Calu3 (cell line): ENCODE measurements around the gene ACTG2. TPM values are rescaled to one million over a fixed set of nuclear protein-coding genes. Genes with fewer than 3 reads are reported as not detected.

Source experiments
- BruUV-seq: library from RNA; stranded (reverse); fragments of 400-500 nt; replicated peaks from 2 replicates; lab custom pipeline; 2021; lab: Mats Ljungman, UMichigan
- CTCF ChIA-PET: fragments of 300-600 bp; sonication (Branson Sonifier 250); formaldehyde crosslinking; loops from one replicate; lab custom pipeline; 2022; ENCODE audit warnings: antibody characterized with exemption; lab: Charles Lee
- DNase-seq: peaks from one replicate; pipeline ENCODE4 v3.0.0; 2022
- H3K27ac Mint-ChIP-seq: one replicate; pipeline ENCODE4 v1.8.0; 2022; ENCODE audit warnings: mixed read lengths; ENCODE audit not compliant: unreplicated experiment
- H3K27me3 Mint-ChIP-seq: one replicate; pipeline ENCODE4 v1.8.0; 2022; ENCODE audit warnings: mixed read lengths; ENCODE audit not compliant: unreplicated experiment
- H3K36me3 Mint-ChIP-seq: one replicate; pipeline ENCODE4 v1.8.0; 2022; ENCODE audit warnings: mild to moderate bottlenecking, moderate library complexity, mixed read lengths; ENCODE audit not compliant: insufficient read depth, unreplicated experiment
- H3K4me1 Mint-ChIP-seq: one replicate; pipeline ENCODE4 v1.8.0; 2022; ENCODE audit warnings: mild to moderate bottlenecking, low read depth, mixed read lengths; ENCODE audit not compliant: unreplicated experiment
- H3K4me3 Mint-ChIP-seq: one replicate; pipeline ENCODE4 v1.8.0; 2022; ENCODE audit warnings: mild to moderate bottlenecking, low read depth, moderate library complexity, mixed read lengths; ENCODE audit not compliant: unreplicated experiment
- H3K9me3 Mint-ChIP-seq: one replicate; pipeline ENCODE4 v1.8.0; 2022; ENCODE audit warnings: low read depth, mixed read lengths; ENCODE audit not compliant: unreplicated experiment
- intact Hi-C: fragments of 100-400 bp; cut with micrococcal nuclease; formaldehyde crosslinking; loops from one replicate; pipeline ENCODE4 v1.10.0; 2022; ENCODE audit not compliant: unreplicated experiment
- total RNA-seq: library from RNA; stranded (reverse); gene quantifications from 2 replicates; pipeline ENCODE4 v1.2.3, GENCODE V29; 2022
- TF ChIP-seq, protein P1 (sequence below): fragments of 200-600 bp; IDR thresholded peaks from one replicate; pipeline ENCODE4 v1.8.0; 2022; ENCODE audit warnings: antibody characterized with exemption; ENCODE audit not compliant: unreplicated experiment

Gene ACTG2
- total RNA-seq, 1 experiment from 2014 or later: not detected

DNA sequence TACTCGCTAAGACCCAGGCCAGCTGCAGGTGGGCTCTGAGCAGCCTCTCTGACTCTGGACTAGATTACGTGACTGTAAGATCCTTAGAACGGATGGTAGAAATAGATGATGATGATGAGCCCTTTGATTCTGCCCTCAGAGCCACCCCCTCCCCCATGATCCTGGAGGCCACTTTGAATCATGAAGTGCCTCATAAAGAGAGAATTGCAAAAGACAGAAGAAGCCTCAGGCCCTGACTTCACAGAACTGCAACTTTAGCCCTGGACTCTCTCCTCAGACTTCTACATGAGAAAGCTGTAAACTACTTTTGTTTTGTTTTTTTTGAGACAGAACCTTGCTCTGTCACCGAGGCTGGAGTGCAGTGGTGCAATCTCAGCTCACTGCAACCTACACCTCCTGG is 76.5 kb downstream of the ACTG2 start:
- Mint-ChIP-seq H3K4me1 (no peaks in the 10 kb centered on the region), H3K9me3 (no peaks in the 10 kb centered on the region), H3K27ac (no peak overlapping the region), H3K36me3 (no peaks in the 10 kb centered on the region), H3K4me3 (no peak overlapping the region), H3K27me3 (no peaks in the 10 kb centered on the region)
- intact Hi-C loops: no loop called here
- CTCF ChIA-PET: no interaction called here
- BruUV-seq: no TSS peak
- TF ChIP-seq, protein P1, sequence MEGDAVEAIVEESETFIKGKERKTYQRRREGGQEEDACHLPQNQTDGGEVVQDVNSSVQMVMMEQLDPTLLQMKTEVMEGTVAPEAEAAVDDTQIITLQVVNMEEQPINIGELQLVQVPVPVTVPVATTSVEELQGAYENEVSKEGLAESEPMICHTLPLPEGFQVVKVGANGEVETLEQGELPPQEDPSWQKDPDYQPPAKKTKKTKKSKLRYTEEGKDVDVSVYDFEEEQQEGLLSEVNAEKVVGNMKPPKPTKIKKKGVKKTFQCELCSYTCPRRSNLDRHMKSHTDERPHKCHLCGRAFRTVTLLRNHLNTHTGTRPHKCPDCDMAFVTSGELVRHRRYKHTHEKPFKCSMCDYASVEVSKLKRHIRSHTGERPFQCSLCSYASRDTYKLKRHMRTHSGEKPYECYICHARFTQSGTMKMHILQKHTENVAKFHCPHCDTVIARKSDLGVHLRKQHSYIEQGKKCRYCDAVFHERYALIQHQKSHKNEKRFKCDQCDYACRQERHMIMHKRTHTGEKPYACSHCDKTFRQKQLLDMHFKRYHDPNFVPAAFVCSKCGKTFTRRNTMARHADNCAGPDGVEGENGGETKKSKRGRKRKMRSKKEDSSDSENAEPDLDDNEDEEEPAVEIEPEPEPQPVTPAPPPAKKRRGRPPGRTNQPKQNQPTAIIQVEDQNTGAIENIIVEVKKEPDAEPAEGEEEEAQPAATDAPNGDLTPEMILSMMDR: no peak
- DNase-seq: no peak

Other genes with a start within 250 kb of the ACTG2 start
- 31.6 and 36.7 TPM in 2 replicates for gene TPRKB, start 155.7 kb upstream of the ACTG2 start, total RNA-seq
- gene DUSP11, start 112.9 kb upstream of the ACTG2 start, total RNA-seq: 17.2 and 19.1 TPM in 2 replicates
- not detected in 2 replicates for gene C2orf78, start 108.8 kb upstream of the ACTG2 start, total RNA-seq
- 50.3 and 51.9 TPM in 2 replicates for gene STAMBP, start 64.0 kb upstream of the ACTG2 start, total RNA-seq
- 78.6 and 82.8 TPM in 2 replicates for gene DGUOK, start 33.9 kb downstream of the ACTG2 start, total RNA-seq
- gene TET3, start 91.9 kb downstream of the ACTG2 start, total RNA-seq: 23.3 and 24.4 TPM in 2 replicates